Mesenchymal stem cell (in vitro differentiated cells and primary cell): Measurements from ENCODE around the gene KPNB1.

Experiments
- DNase-seq: peaks from one replicate; pipeline ENCODE4 v3.0.0-alpha.2; 2013
- H2AFZ ChIP-seq: one replicate; pipeline ENCODE4 v1.6.1; 2013; ENCODE audit warnings: low read depth, mild to moderate bottlenecking, control low read depth, inconsistent platforms, low read length, moderate library complexity
- H2AK5ac ChIP-seq: 2 replicates; pipeline ENCODE4 v1.6.1; 2013; ENCODE audit warnings: low read length, moderate library complexity, mild to moderate bottlenecking, inconsistent platforms; ENCODE audit not compliant: severe bottlenecking
- H2BK120ac ChIP-seq: one replicate; pipeline ENCODE4 v1.6.1; 2013; ENCODE audit warnings: low read depth, mild to moderate bottlenecking, inconsistent platforms, low read length, moderate library complexity
- H2BK12ac ChIP-seq, 2 experiments: one replicate each; pipeline ENCODE4 v1.6.1; 2013; ENCODE audit warnings: inconsistent platforms in 2 of 2, low read length in 2 of 2, mild to moderate bottlenecking in 2 of 2, moderate library complexity in 2 of 2, control low read depth in 1 of 2
- H2BK15ac ChIP-seq: one replicate; pipeline ENCODE4 v1.6.1; 2013; ENCODE audit warnings: mild to moderate bottlenecking, low read depth, inconsistent platforms; ENCODE audit not compliant: poor library complexity, severe bottlenecking
- H2BK5ac ChIP-seq: 2 replicates; pipeline ENCODE4 v1.6.1; 2013; ENCODE audit warnings: low read depth, mild to moderate bottlenecking, low read length, control low read depth, inconsistent platforms; ENCODE audit not compliant: poor library complexity, severe bottlenecking
- H3K14ac ChIP-seq, 2 experiments: one replicate each; pipeline ENCODE4 v1.6.1; 2013; ENCODE audit warnings: inconsistent platforms in 2 of 2, low read length in 2 of 2, control low read depth in 1 of 2, mild to moderate bottlenecking in 1 of 2, moderate library complexity in 1 of 2
- H3K18ac ChIP-seq, 2 experiments: one replicate each; pipeline ENCODE4 v1.6.1; 2013; ENCODE audit warnings: inconsistent platforms in 2 of 2, low read length in 2 of 2, control low read depth in 1 of 2, low read depth in 1 of 2, mild to moderate bottlenecking in 1 of 2
- H3K23ac ChIP-seq, 2 experiments: one replicate each; pipeline ENCODE4 v1.6.1; 2013; ENCODE audit warnings: inconsistent platforms in 2 of 2, low read length in 2 of 2, mild to moderate bottlenecking in 2 of 2, moderate library complexity in 2 of 2, control low read depth in 1 of 2
- H3K27ac ChIP-seq: 2 replicates; pipeline ENCODE4 v1.5.1; 2013; ENCODE audit warnings: mild to moderate bottlenecking, moderate library complexity, low read length, control low read depth, inconsistent platforms; ENCODE audit not compliant: poor library complexity, severe bottlenecking
- H3K27me3 ChIP-seq, 2 experiments: 2 replicates each; pipeline versions ENCODE4 v1.6.1 to v1.7.0; 2013; ENCODE audit warnings: low read length in 2 of 2, mild to moderate bottlenecking in 2 of 2, moderate library complexity in 2 of 2, control low read depth in 1 of 2, inconsistent platforms in 1 of 2; ENCODE audit not compliant: control insufficient read depth in 1 of 2, insufficient read depth in 1 of 2
- H3K36me3 ChIP-seq, 2 experiments: 2 replicates each; pipeline versions ENCODE4 v1.6.1 to v1.7.0; 2013; ENCODE audit warnings: low read length in 2 of 2, control low read depth in 1 of 2, inconsistent platforms in 1 of 2, low read depth in 1 of 2, mild to moderate bottlenecking in 1 of 2; ENCODE audit not compliant: insufficient read depth in 2 of 2, control insufficient read depth in 1 of 2
- H3K4ac ChIP-seq, 2 experiments: one replicate each; pipeline ENCODE4 v1.6.1; 2013; ENCODE audit warnings: inconsistent platforms in 2 of 2, low read length in 2 of 2, mild to moderate bottlenecking in 2 of 2, moderate library complexity in 2 of 2, control low read depth in 1 of 2, low read depth in 1 of 2
- H3K4me1 ChIP-seq: 2 replicates; pipeline ENCODE4 v1.6.1; 2013; ENCODE audit warnings: low read depth, low read length, control low read depth; ENCODE audit not compliant: control insufficient read depth, insufficient read depth
- H3K4me2 ChIP-seq: 2 replicates; pipeline ENCODE4 v1.6.1; 2013; ENCODE audit warnings: low read length, mild to moderate bottlenecking, inconsistent platforms; ENCODE audit not compliant: poor library complexity, severe bottlenecking
- H3K4me3 ChIP-seq, 2 experiments: 2 replicates each; pipeline versions ENCODE4 v1.5.1 to v1.7.0; 2013; ENCODE audit warnings: low read length in 2 of 2, mild to moderate bottlenecking in 2 of 2, control low read depth in 1 of 2, low read depth in 1 of 2; ENCODE audit not compliant: insufficient read depth in 1 of 2
- H3K79me1 ChIP-seq: replicated peaks from 2 replicates; pipeline ENCODE4 v1.6.1; 2013; ENCODE audit warnings: mild to moderate bottlenecking, control low read depth, low read length, inconsistent platforms; ENCODE audit not compliant: poor library complexity, severe bottlenecking
- H3K9ac ChIP-seq: 2 replicates; pipeline ENCODE4 v1.7.0; 2013; ENCODE audit warnings: mild to moderate bottlenecking, low read length, moderate library complexity
- H3K9me3 ChIP-seq: 2 replicates; pipeline ENCODE4 v1.7.0; 2013; ENCODE audit warnings: mild to moderate bottlenecking, low read length; ENCODE audit not compliant: control insufficient read depth
- H4K8ac ChIP-seq: one replicate; pipeline ENCODE4 v1.6.1; 2013; ENCODE audit warnings: inconsistent platforms, mild to moderate bottlenecking, low read length, moderate library complexity
- H4K91ac ChIP-seq: one replicate; pipeline ENCODE4 v1.6.1; 2013; ENCODE audit warnings: mild to moderate bottlenecking, low read length, inconsistent platforms
- WGBS: methylation state at CpG from one replicate; pipeline ENCODE4 v1.1.7; 2013; ENCODE audit warnings: mixed read lengths; 5-methylcytosine and 5-hydroxymethylcytosine counted together

The KPNB1 gene

GRCh38 chr17:47684025-47684424 lies 34.3 kb downstream of the KPNB1 start:
- Histone ChIP-seq H4K8ac (no peak overlapping the region), H2BK12ac (no peak overlapping the region), H3K27ac (no peak overlapping the region), H3K79me1 (peaks cover 13% of the 10 kb centered on the region), H3K4ac (no peak overlapping the region), H3K18ac (no peak overlapping the region), H3K9me3 (no peaks in the 10 kb centered on the region), H3K14ac (no peak overlapping the region), H3K9ac (peak overlapping the region; percentile 4), H2BK15ac (no peak overlapping the region), H3K27me3 (no peaks in the 10 kb centered on the region), H2AK5ac (no peak overlapping the region), H3K4me2 (no peak overlapping the region), H2AFZ (no peak overlapping the region), H4K91ac (no peak overlapping the region), H2BK5ac (no peak overlapping the region), H3K4me3 (no peak overlapping the region), H2BK120ac (no peak overlapping the region), H3K36me3 (peaks cover 23 to 64% of the 10 kb centered on the region in 2 experiments), H3K4me1 (peaks cover 4% of the 10 kb centered on the region), H3K23ac (no peak overlapping the region)
- no peak for DNase-seq
- WGBS = 90% methylated on average over 3 of the region's 4 CpGs

DNA sequence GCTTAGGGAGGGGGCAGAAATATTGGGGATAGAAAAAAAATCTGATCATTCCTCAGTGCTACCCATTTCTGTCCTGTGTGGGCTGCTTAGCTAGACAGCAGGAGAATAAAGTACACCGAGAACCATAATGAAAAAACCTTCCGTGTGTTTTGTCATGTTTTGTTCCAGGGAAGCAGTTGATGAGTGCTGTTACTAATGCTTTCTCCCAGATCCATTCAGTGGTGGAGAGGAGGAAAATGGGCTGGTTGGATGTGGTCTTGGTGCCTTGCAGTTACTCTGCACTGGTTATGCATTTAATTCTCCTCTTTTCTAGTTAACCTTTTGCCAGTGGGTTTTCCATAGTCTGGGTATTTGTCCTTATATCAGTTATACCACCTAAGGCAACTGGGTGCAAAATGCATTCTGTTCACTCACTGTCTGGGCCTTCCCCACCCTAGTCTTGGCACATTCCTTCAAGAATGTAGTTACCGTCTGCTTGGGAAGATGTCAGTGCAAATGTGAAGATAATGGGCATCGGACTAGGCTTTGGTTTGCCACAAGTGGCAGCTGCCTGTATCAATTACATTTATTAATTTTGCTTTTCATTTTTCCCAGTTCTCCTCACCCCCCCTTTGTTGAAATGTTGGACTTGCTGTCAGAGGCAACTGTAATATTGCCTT lies 34.9 kb downstream of the KPNB1 start:
- H3K18ac ChIP-seq = no peak overlapping the region
- no peak overlapping the region for H3K27ac ChIP-seq
- no peak overlapping the region for H2AK5ac ChIP-seq
- peaks cover 20 to 59% of the 10 kb centered on the region in 2 experiments for H3K36me3 ChIP-seq
- 96% methylated on average over 2 of the region's 4 CpGs for WGBS
- no peak overlapping the region for H2BK120ac ChIP-seq
- no peak overlapping the region for H4K8ac ChIP-seq
- no peak overlapping the region for H2BK12ac ChIP-seq
- H3K14ac ChIP-seq = no peak overlapping the region
- H3K4me3 ChIP-seq = no peak overlapping the region
- DNase-seq = no peak
- H3K27me3 ChIP-seq = no peaks in the 10 kb centered on the region
- no peak overlapping the region for H3K4ac ChIP-seq
- no peak overlapping the region for H2AFZ ChIP-seq
- no peak overlapping the region for H2BK15ac ChIP-seq
- no peak overlapping the region for H2BK5ac ChIP-seq
- no peak overlapping the region for H3K4me2 ChIP-seq
- H3K4me1 ChIP-seq = peaks cover 4% of the 10 kb centered on the region
- no peaks in the 10 kb centered on the region for H3K9me3 ChIP-seq
- no peak overlapping the region for H4K91ac ChIP-seq
- no peak overlapping the region for H3K23ac ChIP-seq
- peaks cover 13% of the 10 kb centered on the region for H3K79me1 ChIP-seq
- H3K9ac ChIP-seq = peak overlapping the region; percentile 60

DNA sequence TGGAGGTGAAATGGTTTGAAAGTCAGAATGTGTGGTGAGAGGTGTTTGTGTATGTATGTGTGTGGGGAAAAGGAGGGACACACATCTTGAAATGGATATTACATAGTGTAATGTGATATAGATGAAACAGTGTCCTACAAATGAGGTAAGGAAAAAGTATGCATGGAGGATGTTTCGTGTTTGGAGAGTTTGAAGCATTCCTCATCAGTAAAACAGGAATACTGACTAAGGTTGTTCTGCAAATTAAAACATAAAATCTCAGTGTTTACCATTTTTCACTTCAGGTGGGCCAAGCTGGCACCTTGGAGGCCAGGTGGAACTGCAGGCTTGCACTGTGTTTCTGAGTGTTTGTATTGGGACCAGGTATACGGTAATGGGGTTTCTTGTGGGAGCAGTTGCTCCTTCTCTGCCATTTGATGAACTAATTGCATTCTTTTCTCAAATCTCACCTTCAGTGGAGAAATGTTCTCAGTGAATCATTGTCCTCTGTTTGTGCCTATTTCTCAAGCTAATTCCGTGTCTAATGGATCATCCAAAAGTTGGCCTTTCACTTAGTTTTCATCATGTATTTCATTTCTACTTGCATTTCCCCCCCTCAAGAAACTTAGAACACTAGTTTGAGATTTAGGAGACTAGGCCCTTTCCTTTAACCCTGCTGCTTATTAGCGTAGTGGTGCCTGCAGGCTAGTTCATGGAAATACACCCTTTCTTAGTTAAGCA lies 36.0 kb downstream of the KPNB1 start:
- H3K23ac ChIP-seq = no peak overlapping the region
- H2AFZ ChIP-seq = no peak overlapping the region
- H2BK120ac ChIP-seq = no peak overlapping the region
- H3K27me3 ChIP-seq = no peaks in the 10 kb centered on the region
- H2BK5ac ChIP-seq = no peak overlapping the region
- H3K4me3 ChIP-seq = peak overlapping the region in 1 of 2 experiments; percentile 9
- no peak overlapping the region for H3K4me2 ChIP-seq
- H3K79me1 ChIP-seq = peaks cover 9% of the 10 kb centered on the region
- no peak overlapping the region for H2AK5ac ChIP-seq
- DNase-seq = no peak
- no peak overlapping the region for H3K18ac ChIP-seq
- no peak overlapping the region for H3K4ac ChIP-seq
- no peaks in the 10 kb centered on the region for H3K9me3 ChIP-seq
- peak overlapping the region; percentile 60 for H3K9ac ChIP-seq
- H4K8ac ChIP-seq = no peak overlapping the region
- H3K36me3 ChIP-seq = peaks cover 17 to 48% of the 10 kb centered on the region in 2 experiments
- H3K14ac ChIP-seq = no peak overlapping the region
- peak overlapping the region; percentile 69 for H3K27ac ChIP-seq
- no peak overlapping the region for H2BK12ac ChIP-seq
- H4K91ac ChIP-seq = no peak overlapping the region
- peaks cover 4% of the 10 kb centered on the region for H3K4me1 ChIP-seq
- H2BK15ac ChIP-seq = no peak overlapping the region
- WGBS = 87% methylated on average over 3 of the region's 4 CpGs

- no peak overlapping the region for H3K14ac ChIP-seq
- H4K8ac ChIP-seq = no peak overlapping the region
- H2BK120ac ChIP-seq = no peak overlapping the region
- peak overlapping the region; percentile 69 for H3K27ac ChIP-seq
- H2BK15ac ChIP-seq = no peak overlapping the region
- no peaks in the 10 kb centered on the region for H3K9me3 ChIP-seq
- no peak overlapping the region for H4K91ac ChIP-seq
- H2AK5ac ChIP-seq = no peak overlapping the region
- H3K18ac ChIP-seq = no peak overlapping the region
- H3K27me3 ChIP-seq = no peaks in the 10 kb centered on the region
- H3K79me1 ChIP-seq = peaks cover 9% of the 10 kb centered on the region
- no CpG with 5 or more reads among the region's 1 CpG for WGBS
- peak; percentile 52 for DNase-seq
- H3K9ac ChIP-seq = peak overlapping the region; percentile 60
- H3K36me3 ChIP-seq = peaks cover 16 to 45% of the 10 kb centered on the region in 2 experiments
- H3K4me1 ChIP-seq = peaks cover 4% of the 10 kb centered on the region
- H3K4ac ChIP-seq = no peak overlapping the region
- H2BK12ac ChIP-seq = no peak overlapping the region
- H2BK5ac ChIP-seq = no peak overlapping the region
- peak overlapping the region in 1 of 2 experiments; percentile 9 for H3K4me3 ChIP-seq
- H2AFZ ChIP-seq = no peak overlapping the region
- H3K23ac ChIP-seq = no peak overlapping the region
- H3K4me2 ChIP-seq = no peak overlapping the region
These were observed 36.5 kb downstream of the KPNB1 start for GRCh38 chr17:47686276-47686635.
